Cardiac muscle cell (in vitro differentiated cells and primary cell): Measurements from ENCODE around the gene ACACB. TPM values are rescaled to one million over a fixed set of nuclear protein-coding genes. Genes with fewer than 3 reads are reported as not detected.
A peak's percentile ranks its signal among the peaks of the same experiment; 100 is the strongest.

Experiments
- DNase-seq, 2 donors: peaks; one replicate each; pipeline versions ENCODE4 v3.0.0 to v3.0.0-alpha.2; 2010 to 2017; ENCODE audit warnings: low read depth in 1 of 2, low spot score in 1 of 2
- H3K27ac ChIP-seq: fragments of 200-600 bp; sonication (generic); 2 replicates; pipeline ENCODE4 v1.5.1; 2016
- H3K27me3 ChIP-seq: fragments of 200-600 bp; sonication (generic); 2 replicates; pipeline ENCODE4 v1.6.0; 2016; ENCODE audit warnings: control low read depth
- H3K36me3 ChIP-seq: fragments of 200-600 bp; sonication (generic); 2 replicates; pipeline ENCODE4 v1.5.1; 2016; ENCODE audit warnings: control low read depth
- H3K4me1 ChIP-seq: fragments of 200-600 bp; sonication (generic); 2 replicates; pipeline ENCODE4 v1.8.1; 2017; ENCODE audit warnings: low read depth, mild to moderate bottlenecking, mixed run types
- H3K4me3 ChIP-seq: fragments of 200-600 bp; sonication (generic); 2 replicates; pipeline ENCODE4 v1.5.1; 2016; ENCODE audit warnings: mild to moderate bottlenecking
- H3K9me3 ChIP-seq: fragments of 200-600 bp; sonication (generic); 2 replicates; pipeline ENCODE4 v1.5.1; 2017; ENCODE audit warnings: low read depth, mild to moderate bottlenecking, control low read depth
- CTCF ChIP-seq: IDR thresholded peaks from 2 replicates; pipeline ENCODE4 v1.5.1; 2012; ENCODE audit warnings: low read depth, mild to moderate bottlenecking, low read length
- polyA plus RNA-seq: library from polyadenylated mRNA; unstranded; fragments of >200 nt; fragmentation: Nextera tagmentation; extraction: Ambion mirVana; gene quantifications from 2 replicates; pipeline ENCODE4 v1.2.1, GENCODE V29; 2016
- total RNA-seq: library from RNA; depleted of rRNA; stranded (reverse); fragments of >200 nt; gene quantifications from 2 replicates; pipeline ENCODE4 v1.2.3, GENCODE V29; 2016

ACACB gene
- total and polyA plus RNA-seq, 2 experiments from 2014 or later, result 28.9 to 78.0 TPM

DNA sequence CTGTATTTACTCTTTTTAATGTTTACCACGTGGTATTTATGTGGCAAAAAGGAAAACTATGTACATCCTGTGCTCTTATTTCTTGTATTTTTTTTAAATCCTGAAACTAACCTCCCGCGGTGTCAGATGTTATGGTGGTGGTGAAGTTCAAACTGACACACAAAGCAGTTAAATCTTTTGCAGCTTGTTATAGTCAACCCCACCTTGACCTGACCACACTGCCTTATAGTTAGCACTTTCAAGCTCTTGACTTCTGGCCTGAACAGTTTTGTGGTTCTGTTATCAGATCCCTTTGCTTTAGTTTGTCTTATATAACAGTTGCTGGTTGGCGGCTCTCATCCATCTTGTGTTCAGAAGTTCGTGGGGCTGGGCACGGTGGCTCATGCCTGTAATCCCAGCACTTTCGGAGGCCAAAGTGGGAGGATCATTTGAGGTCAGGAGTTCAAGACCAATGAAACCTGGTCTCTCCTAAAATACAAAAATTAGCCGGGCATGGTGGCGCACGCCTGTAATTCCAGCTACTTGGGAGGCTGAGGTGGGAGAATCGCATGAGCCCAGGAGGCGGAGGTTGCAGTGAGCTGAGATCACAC is 16.9 kb upstream of the ACACB start:
- peak overlapping the region; percentile 54 for H3K4me3 ChIP-seq
- H3K9me3 ChIP-seq, result no peaks in the 10 kb centered on the region
- peak overlapping the region; percentile 74 for H3K27ac ChIP-seq
- TF ChIP-seq CTCF, result no peak
- H3K4me1 ChIP-seq, result peaks cover 10% of the 10 kb centered on the region
- H3K36me3 ChIP-seq, result peaks cover 32% of the 10 kb centered on the region
- DNase-seq, result no peak
- H3K27me3 ChIP-seq, result no peaks in the 10 kb centered on the region

DNA sequence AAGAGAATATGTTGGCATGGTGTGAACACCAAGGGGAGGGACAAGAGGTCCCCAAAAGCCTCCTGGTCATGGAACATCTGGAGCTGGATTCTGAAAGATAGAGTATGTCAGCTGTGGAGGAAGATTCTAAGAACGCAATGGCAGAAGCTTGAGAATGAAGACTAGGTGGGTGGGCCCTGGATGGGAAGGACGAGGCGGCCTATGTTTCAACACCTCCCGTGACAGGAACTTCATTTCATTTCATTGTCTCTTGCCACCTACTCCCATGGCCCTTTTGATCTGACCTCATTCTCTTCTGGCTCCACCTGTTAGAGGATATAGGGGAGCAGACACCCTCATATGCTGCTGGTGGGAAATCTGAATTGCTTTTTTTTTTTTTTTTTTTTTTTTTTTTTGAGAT is 15.6 kb upstream of the ACACB start:
- no peak overlapping the region for H3K4me3 ChIP-seq
- TF ChIP-seq CTCF, result no peak
- no peak overlapping the region for H3K27ac ChIP-seq
- H3K27me3 ChIP-seq, result no peaks in the 10 kb centered on the region
- peaks cover 10% of the 10 kb centered on the region for H3K4me1 ChIP-seq
- peaks cover 42% of the 10 kb centered on the region for H3K36me3 ChIP-seq
- no peak for DNase-seq
- H3K9me3 ChIP-seq, result no peaks in the 10 kb centered on the region

DNA sequence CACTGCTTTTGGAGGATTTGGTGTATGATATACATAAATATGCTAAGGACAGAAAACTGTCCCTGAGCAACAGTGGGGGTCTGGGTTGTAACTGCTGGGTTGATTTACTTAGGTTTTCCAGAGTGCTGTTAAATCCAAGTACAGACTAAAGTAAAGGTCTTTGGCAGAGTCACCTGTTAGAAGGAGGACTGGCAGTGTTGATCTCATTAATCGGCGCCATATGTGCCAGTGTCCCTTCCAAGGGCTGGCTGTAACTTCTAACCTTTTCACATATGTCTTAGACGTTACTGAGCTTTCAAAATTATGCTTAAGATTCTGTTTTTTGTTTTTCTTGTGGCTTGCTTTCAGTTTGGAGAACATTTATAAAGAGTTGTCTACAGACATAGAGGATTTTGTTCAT is 13.9 kb upstream of the ACACB start:
- Histone ChIP-seq H3K9me3 (no peaks in the 10 kb centered on the region), H3K4me3 (no peak overlapping the region), H3K27ac (no peak overlapping the region), H3K27me3 (no peaks in the 10 kb centered on the region), H3K4me1 (peaks cover 10% of the 10 kb centered on the region), H3K36me3 (peaks cover 46% of the 10 kb centered on the region)
- DNase-seq, result no peak
- no peak for TF ChIP-seq CTCF

DNA sequence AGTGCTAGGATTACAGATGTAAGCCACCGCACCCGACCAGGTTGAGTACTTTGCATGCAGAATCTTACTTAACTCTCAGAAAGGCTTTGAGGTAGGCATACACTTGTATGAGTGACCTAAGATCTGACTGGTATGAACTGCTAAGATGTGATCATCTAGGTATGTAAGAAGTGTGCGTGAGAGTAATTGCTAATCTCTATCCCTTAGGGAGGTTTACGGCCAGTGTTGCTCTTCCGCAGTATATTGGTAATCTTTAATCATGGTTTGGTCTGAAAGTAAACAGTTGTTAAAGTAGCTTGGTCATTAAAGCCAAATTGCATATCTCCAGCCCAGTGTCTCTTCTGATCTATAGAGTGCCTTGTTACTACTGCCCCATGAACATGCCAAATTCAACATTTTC is 11.2 kb upstream of the ACACB start:
- peak overlapping the region; percentile 36 for H3K27ac ChIP-seq
- peaks cover under 1% of the 10 kb centered on the region for H3K4me1 ChIP-seq
- no peak overlapping the region for H3K4me3 ChIP-seq
- no peaks in the 10 kb centered on the region for H3K27me3 ChIP-seq
- DNase-seq, result no peak
- no peaks in the 10 kb centered on the region for H3K9me3 ChIP-seq
- H3K36me3 ChIP-seq, result peaks cover 49% of the 10 kb centered on the region
- no peak for TF ChIP-seq CTCF

GRCh38 chr12:109109746-109110350 is 6.5 kb upstream of the ACACB start:
- Histone ChIP-seq H3K9me3 (no peaks in the 10 kb centered on the region), H3K36me3 (peaks cover 16% of the 10 kb centered on the region), H3K27ac (peak overlapping the region; percentile 84), H3K4me3 (no peak overlapping the region), H3K4me1 (peaks cover 36% of the 10 kb centered on the region), H3K27me3 (no peaks in the 10 kb centered on the region)
- DNase-seq, result no peak
- TF ChIP-seq CTCF, result no peak
